ENCODE data around the gene CMTM1. TPM values are rescaled to one million over a fixed set of nuclear protein-coding genes. Genes with fewer than 3 reads are reported as not detected.
"Not testable (repeated sequence)": the region's sequence is repeated elsewhere in the genome, so short reads cannot be mapped to it uniquely, and the experiment has no call there.

Gene CMTM1
- total RNA-seq, 3 donors from 2014 or later, result 1.4 to 3.1 (median 2.3) TPM

DNA sequence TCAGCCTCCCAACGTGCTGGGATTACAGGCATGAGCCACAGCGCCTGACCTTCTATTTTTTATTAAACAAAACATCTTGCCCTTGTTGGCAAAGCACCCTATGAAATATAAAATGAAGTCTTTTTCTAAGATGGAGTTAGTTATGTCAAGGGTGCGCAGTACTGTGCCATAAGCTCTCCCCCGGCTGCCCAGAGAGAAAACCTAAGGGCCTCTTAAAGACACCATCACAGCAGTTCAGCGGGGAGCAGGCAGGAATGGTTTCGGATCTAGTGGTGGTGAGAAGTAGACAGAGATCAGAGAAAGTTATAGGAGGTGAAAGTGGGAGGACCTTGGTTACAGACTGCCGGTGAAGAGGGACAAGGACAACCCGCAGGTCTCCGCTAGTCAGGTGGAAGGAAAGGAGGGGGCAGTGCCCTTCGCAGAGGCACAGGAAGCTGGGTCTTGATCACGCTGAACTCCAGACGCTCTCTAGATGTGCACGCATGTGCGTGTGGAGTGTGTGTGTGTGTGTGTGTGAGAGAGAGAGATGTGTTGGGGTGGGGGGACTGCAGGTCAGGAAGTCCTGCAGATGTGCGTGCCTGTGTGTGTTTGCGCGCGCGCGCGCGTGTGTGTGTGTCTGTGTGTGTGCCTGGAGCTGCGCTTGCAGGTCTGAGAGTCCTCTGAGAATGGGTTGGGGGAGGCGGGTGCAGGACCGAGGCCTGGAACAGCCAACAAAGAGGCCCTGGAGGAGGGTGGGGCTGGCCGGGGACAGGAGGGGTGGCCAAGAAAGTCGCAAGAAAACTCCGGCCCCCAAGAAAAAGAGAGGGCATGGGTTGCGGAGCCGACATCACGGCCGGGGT lies 37.5 kb downstream of the CMTM1 start:
- ATAC-seq, result peak; percentile 44 to 48
- Mint-ChIP-seq H3K4me1 (ENCODE audit: low read depth) (peaks cover 45% of the 10 kb centered on the region), H3K9me3 (peaks cover 4% of the 10 kb centered on the region), H3K4me3 (peak overlapping the region; percentile 82), H3K36me3 (ENCODE audit: insufficient read depth) (no peaks in the 10 kb centered on the region), H3K27me3 (ENCODE audit: low read depth) (no peaks in the 10 kb centered on the region)
- DNase-seq, result peak; percentile 48

DNA sequence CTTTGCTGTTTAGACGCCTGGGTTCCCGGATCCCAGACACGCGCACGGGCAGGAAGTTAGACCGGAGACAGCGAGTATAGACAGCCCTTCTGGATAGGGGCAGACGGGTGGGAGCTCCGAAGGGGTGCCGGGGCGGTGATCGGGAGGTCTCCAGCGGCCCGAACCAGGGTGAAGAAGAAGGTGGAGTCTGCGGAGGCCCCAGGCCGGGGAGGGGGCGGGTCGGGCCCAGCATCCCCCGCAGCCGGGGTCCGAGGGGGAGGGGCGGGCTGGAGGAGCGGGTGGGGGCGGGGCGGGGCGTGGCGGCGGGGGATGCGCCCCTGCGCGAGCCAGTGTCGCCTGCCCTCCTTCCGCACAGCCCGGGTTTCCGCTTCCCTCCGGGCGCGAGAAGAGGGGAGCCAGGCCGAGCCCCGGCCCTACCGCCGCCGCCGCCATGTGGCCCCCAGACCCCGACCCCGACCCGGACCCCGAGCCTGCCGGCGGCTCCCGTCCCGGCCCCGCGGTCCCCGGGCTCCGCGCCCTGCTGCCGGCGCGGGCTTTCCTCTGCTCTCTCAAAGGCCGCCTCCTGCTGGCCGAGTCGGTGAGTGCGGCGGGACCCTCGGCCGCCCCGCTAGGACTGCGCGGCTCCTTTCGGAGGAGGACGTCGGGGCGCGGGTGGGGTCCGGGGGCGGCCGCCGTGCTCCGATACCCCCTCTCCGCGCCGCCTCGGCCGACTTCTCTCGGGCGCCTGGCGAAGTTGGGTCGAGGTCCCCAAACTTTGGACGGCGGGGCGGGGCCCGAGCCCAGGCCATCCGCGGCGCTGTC lies 38.3 kb downstream of the CMTM1 start, which contains the start of gene CMTM3:
Gene CMTM3, plus strand, starts transcription at position 329 of the 801 bp plus-strand sequence. Its CDS starts 102 bp downstream, at position 431.
- no peaks in the 10 kb centered on the region for H3K27me3 Mint-ChIP-seq (ENCODE audit: low read depth)
- peaks cover 45% of the 10 kb centered on the region for H3K4me1 Mint-ChIP-seq (ENCODE audit: low read depth)
- peaks cover 4% of the 10 kb centered on the region for H3K9me3 Mint-ChIP-seq
- peak; percentile 69 for DNase-seq
- no peaks in the 10 kb centered on the region for H3K36me3 Mint-ChIP-seq (ENCODE audit: insufficient read depth)
- peak within 1 kb of the TSS; percentile 82 for H3K4me3 Mint-ChIP-seq
- peak; percentile 72 to 73 for ATAC-seq

DNA sequence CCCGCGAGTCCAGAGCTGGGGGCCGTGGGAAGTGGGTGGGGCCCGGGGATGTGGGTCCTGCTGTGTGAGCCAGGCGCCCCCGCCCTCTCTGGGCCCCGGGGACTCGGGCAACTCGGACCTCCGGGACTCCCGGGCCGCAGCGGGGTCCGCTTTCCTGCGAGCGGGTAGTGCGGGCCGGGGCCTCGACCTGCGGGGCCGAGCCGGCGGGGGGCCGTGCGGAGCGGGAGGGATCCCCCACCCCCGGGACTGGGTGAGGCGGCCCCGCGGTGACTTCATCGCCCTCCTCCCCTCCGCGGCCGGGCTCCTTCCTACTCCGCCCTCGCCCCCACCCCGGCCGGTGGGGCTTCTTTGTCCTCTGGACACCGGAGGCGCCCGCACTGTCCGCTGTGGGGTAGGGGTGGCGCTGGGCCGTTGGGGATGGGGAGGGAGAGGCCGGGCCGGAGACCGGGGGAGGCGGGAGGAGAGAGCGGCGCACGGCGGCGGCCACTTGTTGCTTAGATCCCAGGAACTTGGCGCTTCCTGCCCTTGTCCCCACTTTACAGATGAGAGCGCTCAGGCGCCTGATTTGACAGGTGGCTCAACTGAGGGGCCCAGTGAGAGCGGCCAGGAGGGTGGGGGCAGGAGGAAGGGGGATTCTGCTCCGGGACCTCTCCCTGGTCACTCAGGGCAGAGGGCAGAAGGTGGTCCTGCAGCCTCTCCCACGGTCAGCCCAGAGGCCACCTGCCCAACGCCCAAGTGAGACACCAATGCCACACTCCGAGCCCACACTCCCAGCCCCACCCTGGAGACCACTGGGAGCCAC lies 39.1 kb downstream of the CMTM1 start:
- H3K27me3 Mint-ChIP-seq (ENCODE audit: low read depth), result no peaks in the 10 kb centered on the region
- peaks cover 4% of the 10 kb centered on the region for H3K9me3 Mint-ChIP-seq
- H3K4me3 Mint-ChIP-seq, result peak overlapping the region; percentile 76
- peak; percentile 23 to 31 for ATAC-seq
- peaks cover 7% of the 10 kb centered on the region for H3K36me3 Mint-ChIP-seq (ENCODE audit: insufficient read depth)
- DNase-seq, result peak; percentile 30
- H3K4me1 Mint-ChIP-seq (ENCODE audit: low read depth), result peaks cover 41% of the 10 kb centered on the region

DNA sequence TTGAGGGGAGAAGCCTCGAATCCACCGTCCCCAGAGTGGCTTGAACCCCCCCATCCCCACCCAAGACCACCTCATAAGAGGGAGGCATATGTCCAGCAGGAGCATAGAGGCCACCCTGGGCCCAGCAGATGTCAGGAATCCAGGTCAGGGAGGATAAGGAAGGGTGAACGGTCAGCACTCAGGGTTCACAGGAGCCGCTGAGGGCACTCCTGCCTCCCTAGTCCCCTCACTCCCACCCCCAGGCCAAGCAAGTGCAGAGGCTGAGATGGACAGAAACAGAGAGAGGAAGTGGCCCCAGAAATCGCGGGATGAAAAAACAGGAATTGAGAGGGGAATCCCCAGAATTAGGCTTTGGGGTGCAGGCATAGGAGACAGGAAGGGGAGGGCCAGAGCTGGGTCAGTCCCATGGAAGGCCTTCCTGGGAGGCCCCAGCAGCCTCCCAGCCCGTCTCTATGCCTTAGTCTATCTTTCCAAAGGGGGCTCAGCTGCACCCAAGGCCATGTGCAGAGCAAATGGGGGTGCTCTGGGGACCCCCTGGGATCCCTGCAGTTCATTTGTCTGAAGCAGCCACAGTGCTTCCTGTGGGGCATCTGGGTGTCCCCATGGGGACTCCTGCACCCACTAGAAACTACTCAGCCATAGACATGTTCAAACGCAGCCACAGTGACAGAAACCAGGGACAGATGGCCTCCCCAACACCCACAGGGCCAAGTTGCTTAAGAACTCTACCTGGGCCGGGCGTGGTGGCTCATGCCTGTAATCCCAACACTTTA lies 39.9 kb downstream of the CMTM1 start:
- Mint-ChIP-seq H3K4me3 (peak overlapping the region; percentile 76), H3K4me1 (ENCODE audit: low read depth) (peaks cover 37% of the 10 kb centered on the region), H3K9me3 (no peaks in the 10 kb centered on the region), H3K27me3 (ENCODE audit: low read depth) (no peaks in the 10 kb centered on the region), H3K36me3 (ENCODE audit: insufficient read depth) (peaks cover 8% of the 10 kb centered on the region)
- ATAC-seq (no peak), DNase-seq (no peak)

DNA sequence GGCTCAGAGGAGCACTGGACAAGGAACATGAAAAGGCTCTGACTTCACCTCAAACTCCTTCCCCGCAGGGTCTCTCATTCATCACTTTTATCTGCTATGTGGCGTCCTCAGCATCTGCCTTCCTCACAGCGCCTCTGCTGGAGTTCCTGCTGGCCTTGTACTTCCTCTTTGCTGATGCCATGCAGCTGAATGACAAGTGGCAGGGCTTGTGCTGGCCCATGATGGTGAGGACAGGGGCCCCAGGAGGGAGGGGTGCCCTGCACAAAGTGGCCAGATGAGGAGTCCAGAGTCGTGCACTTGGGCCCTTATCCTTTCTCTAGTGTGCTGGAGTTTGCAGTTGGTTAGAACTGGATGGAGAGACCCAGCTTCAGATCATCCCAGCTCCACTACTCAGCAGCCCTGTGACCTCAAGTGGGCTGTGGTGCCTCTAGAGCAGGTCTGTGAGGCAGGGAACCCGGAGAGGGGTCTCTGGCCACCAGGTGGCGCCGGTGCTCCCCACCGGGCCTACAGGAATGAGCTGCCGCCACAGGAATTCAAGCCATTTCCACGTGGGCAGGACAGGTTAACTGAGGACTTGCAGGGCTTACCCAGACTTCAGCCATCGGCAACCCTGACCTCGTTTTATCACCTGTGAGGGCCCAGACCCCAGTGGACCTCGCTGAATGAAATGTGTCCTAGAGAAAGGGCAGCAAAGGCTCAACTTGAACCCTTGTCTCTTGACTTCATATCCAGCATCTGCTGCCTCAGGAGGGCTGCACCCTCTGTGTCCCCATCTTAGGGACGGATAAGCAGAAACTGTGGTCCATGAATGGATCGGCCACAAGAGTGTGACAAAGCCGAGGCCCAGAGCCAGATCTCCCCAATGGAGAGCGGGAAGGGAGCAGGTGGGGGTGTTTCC lies 42.3 kb downstream of the CMTM1 start:
- DNase-seq, result peak; percentile 84
- Mint-ChIP-seq H3K27me3 (ENCODE audit: low read depth) (no peaks in the 10 kb centered on the region), H3K9me3 (no peaks in the 10 kb centered on the region), H3K4me1 (ENCODE audit: low read depth) (peaks cover 33% of the 10 kb centered on the region), H3K36me3 (ENCODE audit: insufficient read depth) (peaks cover 8% of the 10 kb centered on the region), H3K4me3 (no peak overlapping the region)
- ATAC-seq, result peak; percentile 38 to 46

DNA sequence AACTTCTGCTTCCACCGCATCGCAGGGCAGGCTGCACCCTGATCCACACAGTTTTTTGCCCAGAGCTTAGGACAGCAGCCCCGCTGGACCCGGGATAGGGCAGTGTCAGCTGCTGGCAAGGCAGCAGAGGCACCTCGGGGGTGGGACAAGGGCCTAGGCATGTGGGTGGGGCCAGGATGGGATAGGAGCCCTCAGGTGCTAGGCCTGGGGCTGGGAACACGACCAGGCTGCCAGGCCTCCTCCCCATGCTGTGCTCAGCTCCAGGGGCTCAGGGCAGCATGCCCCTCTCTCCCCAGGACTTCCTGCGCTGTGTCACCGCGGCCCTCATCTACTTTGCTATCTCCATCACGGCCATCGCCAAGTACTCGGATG lies 42.9 kb downstream of the CMTM1 start:
- no peaks in the 10 kb centered on the region for H3K9me3 Mint-ChIP-seq
- H3K27me3 Mint-ChIP-seq (ENCODE audit: low read depth), result no peaks in the 10 kb centered on the region
- no peak for DNase-seq
- peaks cover 8% of the 10 kb centered on the region for H3K36me3 Mint-ChIP-seq (ENCODE audit: insufficient read depth)
- ATAC-seq, result no peak
- no peak overlapping the region for H3K4me3 Mint-ChIP-seq
- H3K4me1 Mint-ChIP-seq (ENCODE audit: low read depth), result peaks cover 27% of the 10 kb centered on the region

DNA sequence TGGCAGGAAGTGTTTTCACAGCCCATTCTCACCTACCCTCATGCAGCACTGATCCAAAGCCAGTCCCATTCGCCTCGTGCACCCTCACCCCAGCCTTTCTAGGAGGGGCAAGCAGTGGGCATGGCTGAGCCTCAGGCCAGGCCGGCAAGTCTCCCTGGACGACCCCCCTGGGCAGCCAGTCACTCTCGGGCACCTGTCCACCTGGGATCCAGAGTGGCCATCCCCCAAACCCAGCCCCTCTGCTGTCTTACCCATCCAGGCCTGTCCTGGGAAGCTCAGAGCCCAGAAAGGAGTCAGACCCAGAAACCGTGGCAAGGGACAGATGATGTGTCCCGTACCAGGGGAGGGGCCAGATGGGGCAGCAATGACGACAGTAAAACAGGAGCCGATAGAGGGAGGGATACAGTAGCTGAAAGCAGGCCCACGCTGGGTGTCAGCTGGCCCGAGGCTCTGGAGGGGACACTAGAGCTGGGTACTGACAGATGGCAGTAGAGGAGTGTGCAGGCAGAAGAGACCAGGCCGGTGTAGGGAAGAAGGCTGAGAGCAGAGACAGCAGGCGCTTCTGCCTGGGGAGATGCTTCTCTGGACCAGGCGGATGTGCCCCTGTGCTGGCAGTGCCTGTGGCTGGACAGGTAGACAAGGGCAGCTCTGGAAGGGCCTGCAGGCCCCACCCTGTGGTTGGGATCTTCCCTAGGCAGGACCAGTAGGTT lies 44.0 kb downstream of the CMTM1 start:
- ATAC-seq (no peak), DNase-seq (no peak)
- peaks cover 27% of the 10 kb centered on the region for H3K4me1 Mint-ChIP-seq (ENCODE audit: low read depth)
- H3K36me3 Mint-ChIP-seq (ENCODE audit: insufficient read depth), result peaks cover 8% of the 10 kb centered on the region
- no peaks in the 10 kb centered on the region for H3K27me3 Mint-ChIP-seq (ENCODE audit: low read depth)
- no peak overlapping the region for H3K4me3 Mint-ChIP-seq
- no peaks in the 10 kb centered on the region for H3K9me3 Mint-ChIP-seq

DNA sequence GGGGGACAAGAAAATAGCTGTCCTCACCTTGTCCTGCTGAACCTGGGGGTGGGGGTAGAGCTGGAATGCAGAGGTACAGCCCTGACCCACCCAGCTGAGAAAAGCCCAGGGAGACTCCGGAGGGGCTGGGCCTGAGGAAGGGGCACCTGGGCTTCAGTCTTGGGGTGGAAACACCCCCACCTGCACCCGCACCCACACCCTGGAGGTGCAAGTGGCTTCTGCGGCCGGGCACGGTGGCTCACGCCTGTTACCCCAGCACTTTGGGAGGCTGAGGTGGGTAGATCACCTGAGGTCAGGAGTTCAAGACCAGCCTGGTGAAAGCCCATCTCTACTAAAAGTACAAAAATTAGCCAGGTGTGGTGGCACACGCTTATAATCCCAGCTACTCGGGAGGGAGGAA lies 45.7 kb downstream of the CMTM1 start:
- H3K27me3 Mint-ChIP-seq (ENCODE audit: low read depth); DNase-seq; H3K4me3 Mint-ChIP-seq; H3K36me3 Mint-ChIP-seq (ENCODE audit: insufficient read depth); ATAC-seq; H3K9me3 Mint-ChIP-seq: not testable (repeated sequence)
- peaks cover 19% of the 10 kb centered on the region for H3K4me1 Mint-ChIP-seq (ENCODE audit: low read depth)

DNA sequence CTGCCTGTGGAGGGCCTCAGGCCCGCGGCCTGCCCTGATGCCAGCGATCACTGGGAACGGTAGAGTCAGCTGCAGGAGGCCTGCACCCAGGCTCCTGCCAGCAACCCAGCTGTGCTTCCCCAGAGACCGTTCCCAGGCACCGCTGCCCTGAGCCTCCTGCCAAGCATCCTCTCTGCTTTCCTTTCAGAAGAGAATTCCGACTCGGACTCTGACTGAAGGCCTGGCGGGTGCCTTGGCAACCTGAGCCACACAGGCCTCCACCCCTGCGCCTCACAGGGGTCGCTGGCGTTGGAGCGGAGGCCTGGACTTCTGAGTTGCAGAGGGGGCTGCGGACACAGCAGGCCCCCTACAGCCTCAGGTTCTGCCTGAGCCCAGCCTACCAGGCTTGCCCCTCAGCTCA lies 46.2 kb downstream of the CMTM1 start:
- H3K9me3 Mint-ChIP-seq, result no peaks in the 10 kb centered on the region
- no peak overlapping the region for H3K4me3 Mint-ChIP-seq
- peaks cover 15% of the 10 kb centered on the region for H3K4me1 Mint-ChIP-seq (ENCODE audit: low read depth)
- ATAC-seq (no peak), DNase-seq (no peak)
- H3K36me3 Mint-ChIP-seq (ENCODE audit: insufficient read depth), result peaks cover 8% of the 10 kb centered on the region
- no peaks in the 10 kb centered on the region for H3K27me3 Mint-ChIP-seq (ENCODE audit: low read depth)

DNA sequence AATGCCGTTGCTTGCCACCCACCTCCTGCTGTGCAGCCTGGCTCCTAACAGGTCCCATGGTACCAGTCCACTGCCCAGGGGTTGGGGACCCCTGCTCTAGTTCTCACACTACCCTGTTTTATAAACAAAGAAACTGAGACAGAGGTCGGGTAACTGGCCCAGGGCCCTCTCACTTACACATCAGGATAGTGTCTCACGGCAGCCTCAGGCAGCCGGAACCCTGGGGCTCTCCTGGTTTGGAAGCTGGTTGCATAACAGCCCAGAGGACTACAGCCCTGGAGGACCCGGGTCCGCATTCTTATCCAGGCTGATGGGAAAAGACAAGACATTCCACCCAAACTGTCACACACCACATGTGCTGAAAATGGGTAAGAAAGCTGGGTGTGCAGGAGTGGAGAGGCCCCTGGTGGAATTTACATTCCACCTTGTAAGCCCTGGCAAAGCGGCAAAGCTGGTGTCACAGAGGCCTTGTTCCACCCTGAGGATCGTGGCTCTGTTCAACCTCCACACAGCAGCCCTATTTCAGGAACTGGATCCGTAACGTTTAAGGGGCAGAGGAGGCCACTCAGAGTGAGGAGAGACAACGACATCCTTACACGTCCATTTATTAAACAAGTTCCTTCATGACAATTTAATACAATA lies 48.0 kb downstream of the CMTM1 start:
- no peak overlapping the region for H3K4me3 Mint-ChIP-seq
- no peak for ATAC-seq
- H3K9me3 Mint-ChIP-seq, result no peaks in the 10 kb centered on the region
- no peak for DNase-seq
- H3K4me1 Mint-ChIP-seq (ENCODE audit: low read depth), result no peaks in the 10 kb centered on the region
- H3K36me3 Mint-ChIP-seq (ENCODE audit: insufficient read depth), result peaks cover 8% of the 10 kb centered on the region
- no peaks in the 10 kb centered on the region for H3K27me3 Mint-ChIP-seq (ENCODE audit: low read depth)

DNA sequence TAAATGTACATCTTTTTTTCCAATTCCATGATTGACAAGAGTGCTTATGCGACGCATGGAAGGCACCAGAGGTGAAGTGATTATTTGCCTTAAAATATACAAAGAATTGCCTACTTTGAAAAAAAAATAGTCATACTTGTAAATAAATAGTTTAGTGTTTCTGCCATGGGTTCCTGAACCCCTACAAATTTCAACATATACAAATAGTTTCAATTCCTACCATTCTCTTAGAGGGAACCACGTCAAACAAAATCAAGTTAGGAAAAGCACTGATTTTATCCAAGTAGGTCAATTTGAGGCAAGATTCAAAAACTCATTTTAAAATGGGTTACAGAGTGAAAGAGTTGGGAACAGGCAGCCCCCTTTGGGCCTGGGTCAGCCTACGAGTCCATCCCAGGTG lies 49.9 kb downstream of the CMTM1 start:
- no peaks in the 10 kb centered on the region for H3K4me1 Mint-ChIP-seq (ENCODE audit: low read depth)
- H3K27me3 Mint-ChIP-seq (ENCODE audit: low read depth), result no peaks in the 10 kb centered on the region
- ATAC-seq (no peak), DNase-seq (no peak)
- no peaks in the 10 kb centered on the region for H3K36me3 Mint-ChIP-seq (ENCODE audit: insufficient read depth)
- H3K4me3 Mint-ChIP-seq, result no peak overlapping the region
- no peaks in the 10 kb centered on the region for H3K9me3 Mint-ChIP-seq

DNA sequence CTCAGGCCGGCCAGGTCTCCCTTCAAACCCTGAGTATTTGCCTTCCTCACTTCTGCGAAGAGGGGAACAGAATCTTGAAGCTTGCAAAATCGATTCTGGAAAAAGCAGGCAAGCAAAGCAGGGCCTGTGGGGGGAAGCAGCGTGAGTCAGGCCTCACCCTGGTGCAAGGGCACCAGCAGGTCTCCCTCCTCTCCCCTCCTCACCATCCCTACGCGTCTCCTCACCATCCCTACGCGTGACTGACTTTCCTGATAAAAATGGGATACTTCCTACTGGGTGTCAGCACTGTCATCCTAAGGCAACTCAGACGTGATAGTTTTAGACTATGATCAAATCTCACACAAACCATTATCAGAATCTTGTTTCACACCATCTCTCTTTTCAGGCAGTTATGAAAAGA lies 50.4 kb downstream of the CMTM1 start:
- no peaks in the 10 kb centered on the region for H3K27me3 Mint-ChIP-seq (ENCODE audit: low read depth)
- no peaks in the 10 kb centered on the region for H3K36me3 Mint-ChIP-seq (ENCODE audit: insufficient read depth)
- H3K4me3 Mint-ChIP-seq, result no peak overlapping the region
- ATAC-seq (no peak), DNase-seq (no peak)
- H3K4me1 Mint-ChIP-seq (ENCODE audit: low read depth), result no peaks in the 10 kb centered on the region
- H3K9me3 Mint-ChIP-seq, result no peaks in the 10 kb centered on the region
